ENCODE results near the gene PRSS16. TPM values are rescaled to one million over a fixed set of nuclear protein-coding genes. Genes with fewer than 3 reads are reported as not detected.

The PRSS16 gene
- total RNA-seq, 1 experiment from 2014 or later = 32.5 TPM

- Histone ChIP-seq H4K20me1 (ENCODE audit: insufficient read depth) (no peaks in the 10 kb centered on the region), H3K9me3 (ENCODE audit: insufficient read depth, low read depth) (no peaks in the 10 kb centered on the region), H3K4me2 (peak overlapping the region; percentile 99), H3K4me1 (replicated peaks; ENCODE audit: insufficient read depth) (peaks cover 27% of the 10 kb centered on the region), H2AFZ (peak overlapping the region; percentile 99), H3K27me3 (ENCODE audit: insufficient read depth, low read depth) (no peaks in the 10 kb centered on the region), H3K36me3 (ENCODE audit: low read depth) (no peaks in the 10 kb centered on the region), H3K27ac (no peak overlapping the region), H3K4me3 (peak overlapping the region; percentile 84), H3F3A (ENCODE audit: insufficient read depth, low read depth) (peaks cover 35% of the 10 kb centered on the region), H3K9me2 (ENCODE audit: insufficient read depth) (no peaks in the 10 kb centered on the region), H3K79me2 (ENCODE audit: low read depth) (no peaks in the 10 kb centered on the region)
- peak; percentile 60 for DNase-seq
- intact Hi-C loops (cut with micrococcal nuclease; ENCODE audit: unreplicated experiment) = loop anchor here (2.0 to 10.0 kb wide), 6 partner anchors 81 to 599 kb away; partner anchors contain the start of gene ZNF184
- ChIA-PET CTCF (interaction anchor here (0.6 to 1.2 kb wide), 2 partner anchors 38 to 456 kb away, joined by 5 to 8 read pairs; no protein-coding TSS in a partner anchor), POLR2A (ENCODE audit: unreplicated experiment) (interaction anchor here (0.5 to 1.1 kb wide), 6 partner anchors 11 to 1514 kb away, joined by 3 to 5 read pairs (median 4); a partner anchor contains a TSS)
- TF ChIP-seq CTCF (conservative IDR thresholded peaks at IDR 0.05) (no peak), EZH2 (IDR thresholded peaks at IDR 0.05; ENCODE audit: low read depth) (no peak)
- BruUV-seq (replicated peaks) = no TSS peak
Measured at GRCh38 chr6:27296106-27296783, 48.7 kb downstream of the PRSS16 start.

GRCh38 chr6:27297484-27297856, 50.0 kb downstream of the PRSS16 start:
- no peaks in the 10 kb centered on the region for H4K20me1 ChIP-seq (ENCODE audit: insufficient read depth)
- no peak for DNase-seq
- ChIA-PET POLR2A (ENCODE audit: unreplicated experiment) (no interaction called here), CTCF (interaction anchor here (0.7 kb wide), 1 partner anchor 455 kb away, joined by 22 read pairs; no protein-coding TSS in a partner anchor)
- BruUV-seq (replicated peaks) = no TSS peak
- H3K9me3 ChIP-seq (ENCODE audit: insufficient read depth, low read depth) = no peaks in the 10 kb centered on the region
- H3K4me2 ChIP-seq = peak overlapping the region; percentile 99
- peak overlapping the region; percentile 84 for H3K4me3 ChIP-seq
- H3F3A ChIP-seq (ENCODE audit: insufficient read depth, low read depth) = peaks cover 34% of the 10 kb centered on the region
- peaks cover 27% of the 10 kb centered on the region for H3K4me1 ChIP-seq (replicated peaks; ENCODE audit: insufficient read depth)
- intact Hi-C loops (cut with micrococcal nuclease; ENCODE audit: unreplicated experiment) = loop anchor here (2.0 to 10.0 kb wide), 6 partner anchors 83 to 597 kb away; partner anchors contain the start of gene ZNF184
- TF ChIP-seq EZH2 (IDR thresholded peaks at IDR 0.05; ENCODE audit: low read depth) = no peak
- TF ChIP-seq CTCF (conservative IDR thresholded peaks at IDR 0.05) = no peak
- no peak overlapping the region for H3K27ac ChIP-seq
- no peaks in the 10 kb centered on the region for H3K9me2 ChIP-seq (ENCODE audit: insufficient read depth)
- H3K27me3 ChIP-seq (ENCODE audit: insufficient read depth, low read depth) = no peaks in the 10 kb centered on the region
- H3K79me2 ChIP-seq (ENCODE audit: low read depth) = no peaks in the 10 kb centered on the region
- H3K36me3 ChIP-seq (ENCODE audit: low read depth) = no peaks in the 10 kb centered on the region
- H2AFZ ChIP-seq = peak overlapping the region; percentile 99

GRCh38 chr6:27297857-27298730, 50.6 kb downstream of the PRSS16 start:
- no peaks in the 10 kb centered on the region for H3K36me3 ChIP-seq (ENCODE audit: low read depth)
- H4K20me1 ChIP-seq (ENCODE audit: insufficient read depth) = no peaks in the 10 kb centered on the region
- peaks cover 23% of the 10 kb centered on the region for H3K4me1 ChIP-seq (replicated peaks; ENCODE audit: insufficient read depth)
- BruUV-seq (replicated peaks) = no TSS peak
- DNase-seq = peak; percentile 58 to 62
- TF ChIP-seq CTCF (conservative IDR thresholded peaks at IDR 0.05) (no peak), EZH2 (IDR thresholded peaks at IDR 0.05; ENCODE audit: low read depth) (no peak)
- no peak overlapping the region for H3K27ac ChIP-seq
- H3K79me2 ChIP-seq (ENCODE audit: low read depth) = no peaks in the 10 kb centered on the region
- H2AFZ ChIP-seq = peak overlapping the region; percentile 99
- intact Hi-C loops (cut with micrococcal nuclease; ENCODE audit: unreplicated experiment) = loop anchor here (2.0 to 10.0 kb wide), 6 partner anchors 83 to 597 kb away; partner anchors contain the start of gene ZNF184
- H3K4me3 ChIP-seq = peak overlapping the region; percentile 84
- H3K27me3 ChIP-seq (ENCODE audit: insufficient read depth, low read depth) = no peaks in the 10 kb centered on the region
- no peaks in the 10 kb centered on the region for H3K9me3 ChIP-seq (ENCODE audit: insufficient read depth, low read depth)
- H3K9me2 ChIP-seq (ENCODE audit: insufficient read depth) = no peaks in the 10 kb centered on the region
- CTCF ChIA-PET = interaction anchor here (0.7 kb wide), 1 partner anchor 454 kb away, joined by 22 read pairs; no protein-coding TSS in a partner anchor
- H3F3A ChIP-seq (ENCODE audit: insufficient read depth, low read depth) = peaks cover 32% of the 10 kb centered on the region
- H3K4me2 ChIP-seq = peak overlapping the region; percentile 99
- POLR2A ChIA-PET (ENCODE audit: unreplicated experiment) = interaction anchor here (0.7 kb wide), 1 partner anchor 24 kb away, joined by 3 read pairs; no protein-coding TSS in a partner anchor
